ENCODE results near the gene DKKL1.

The DKKL1 gene

GRCh38 chr19:49396738-49397505, 33.2 kb downstream of the DKKL1 start:
- no peak for DNase-seq

GRCh38 chr19:49398001-49398615, 34.4 kb downstream of the DKKL1 start:
- DNase-seq, result no peak

GRCh38 chr19:49398931-49399330, 35.3 kb downstream of the DKKL1 start:
- no peak for DNase-seq

- DNase-seq, result no peak
These were observed 36.4 kb downstream of the DKKL1 start for GRCh38 chr19:49400029-49400428.

- DNase-seq, result no peak
These were observed 39.9 kb downstream of the DKKL1 start for GRCh38 chr19:49403404-49404187.

- no peak for DNase-seq
These were observed 43.4 kb downstream of the DKKL1 start for GRCh38 chr19:49407079-49407478.

GRCh38 chr19:49407482-49408015, 43.9 kb downstream of the DKKL1 start:
- no peak for DNase-seq

GRCh38 chr19:49408816-49409440, 45.3 kb downstream of the DKKL1 start:
- no peak for DNase-seq

- DNase-seq, result no peak
These were observed 45.9 kb downstream of the DKKL1 start for GRCh38 chr19:49409441-49410029.

GRCh38 chr19:49411681-49412326, 48.1 kb downstream of the DKKL1 start:
- no peak for DNase-seq

- DNase-seq, result peak; percentile 72
These were observed 49.7 kb downstream of the DKKL1 start for GRCh38 chr19:49413348-49413747.

- no peak for DNase-seq
These were observed 50.6 kb downstream of the DKKL1 start for GRCh38 chr19:49414256-49414655.

- no peak for DNase-seq
These were observed 51.6 kb downstream of the DKKL1 start for GRCh38 chr19:49415102-49415809.

GRCh38 chr19:49415810-49416200, 52.1 kb downstream of the DKKL1 start:
- DNase-seq, result no peak

- no peak for DNase-seq
These were observed 53.4 kb downstream of the DKKL1 start for GRCh38 chr19:49417088-49417487.

GRCh38 chr19:49418511-49418910, 54.8 kb downstream of the DKKL1 start:
- DNase-seq, result no peak

- DNase-seq, result no peak
These were observed 55.5 kb downstream of the DKKL1 start for GRCh38 chr19:49419173-49419572.

GRCh38 chr19:49420227-49420626, 56.5 kb downstream of the DKKL1 start:
- DNase-seq, result no peak

GRCh38 chr19:49421039-49421877, 57.6 kb downstream of the DKKL1 start:
- peak; percentile 75 for DNase-seq

- DNase-seq, result no peak
These were observed 58.2 kb downstream of the DKKL1 start for GRCh38 chr19:49421878-49422202.
